ENCODE results near the gene ZNF679.

- peak; percentile 87 for TF ChIP-seq CTCF (IDR thresholded peaks at IDR 0.05; ENCODE audit: low read depth, low read length, poor library complexity, severe bottlenecking)
- TF ChIP-seq EZH2phosphoT487 (IDR thresholded peaks at IDR 0.05; ENCODE audit: borderline replicate concordance, low read length), result no peak
Observed at GRCh38 chr7:64180989-64181388, 47.3 kb upstream of the ZNF679 start.
